GM18951 (cell line): ENCODE results near the gene TOX2.
A peak's percentile ranks its signal among the peaks of the same experiment; 100 is the strongest.

ENCODE experiments used
- POLR2A ChIP-seq: IDR thresholded peaks from 4 replicates; pipeline ENCODE4 v1.6.1; 2011; ENCODE audit warnings: mild to moderate bottlenecking; ENCODE audit not compliant: insufficient read length, insufficient read depth; ENCODE audit errors: extremely low read depth
- in situ Hi-C: fragments of 300-500 bp; cut with MboI; formaldehyde crosslinking; loops from one replicate; pipeline ENCODE4 v1.12.0; 2022; ENCODE audit warnings: low sequenced_read_pairs, mixed read lengths, inconsistent platforms; ENCODE audit not compliant: unreplicated experiment

The TOX2 gene

GRCh38 chr20:43940518-43941225 lies 26.0 kb downstream of the TOX2 start:
- in situ Hi-C loops, result no loop called here

GRCh38 chr20:43941476-43942200 lies 27.0 kb downstream of the TOX2 start:
- in situ Hi-C loops, result no loop called here
- no peak for TF ChIP-seq POLR2A

More at GRCh38 chr20:43940518-43941225, 26.0 kb downstream of the TOX2 start:
- TF ChIP-seq POLR2A, result no peak

DNA sequence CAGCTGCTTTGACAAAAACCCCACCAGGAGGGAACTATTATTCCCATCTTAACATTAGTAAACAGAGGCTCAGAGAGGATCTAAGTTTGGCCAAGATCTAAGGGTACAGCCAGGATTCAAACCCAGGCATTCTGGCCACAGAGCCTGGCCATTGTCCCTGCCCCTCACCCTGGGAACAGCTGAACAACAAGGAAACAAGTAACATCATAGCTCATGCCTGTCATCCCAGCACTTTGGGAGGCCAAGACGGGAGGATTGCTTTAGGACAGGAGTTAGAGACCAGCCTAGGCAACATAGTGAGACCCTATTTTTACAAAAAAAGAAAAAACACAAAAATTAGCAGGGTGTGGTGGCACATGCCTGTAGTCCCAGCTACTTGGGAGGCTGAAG lies 27.5 kb downstream of the TOX2 start:
- in situ Hi-C loops, result no loop called here
- no peak for TF ChIP-seq POLR2A

- in situ Hi-C loops, result no loop called here
- peak; percentile 21 for TF ChIP-seq POLR2A
Measured at GRCh38 chr20:43942667-43943285, 28.1 kb downstream of the TOX2 start.

DNA sequence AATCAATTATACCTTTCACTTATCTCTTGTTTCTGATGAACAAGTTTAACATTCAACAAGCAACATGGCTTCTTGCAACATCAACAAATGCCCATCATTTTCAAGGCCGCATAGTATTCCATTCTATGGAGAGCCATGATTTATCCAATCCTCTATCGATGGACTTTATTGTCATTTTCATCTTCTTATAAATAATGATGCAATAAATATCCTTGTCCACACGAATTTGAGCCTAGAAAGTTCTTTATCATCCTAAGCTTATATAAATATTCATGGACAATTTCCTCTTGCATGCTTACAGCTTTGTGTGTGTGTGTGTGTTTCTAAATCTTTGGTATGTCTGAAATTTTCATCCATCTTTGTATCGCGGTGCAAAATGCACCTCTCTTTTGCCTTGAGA lies 29.1 kb downstream of the TOX2 start:
- no peak for TF ChIP-seq POLR2A
- in situ Hi-C loops, result no loop called here

- in situ Hi-C loops, result no loop called here
- no peak for TF ChIP-seq POLR2A
Measured at GRCh38 chr20:43944653-43945235, 30.1 kb downstream of the TOX2 start.

GRCh38 chr20:43945391-43946205 lies 30.9 kb downstream of the TOX2 start:
- no peak for TF ChIP-seq POLR2A
- in situ Hi-C loops, result no loop called here

DNA sequence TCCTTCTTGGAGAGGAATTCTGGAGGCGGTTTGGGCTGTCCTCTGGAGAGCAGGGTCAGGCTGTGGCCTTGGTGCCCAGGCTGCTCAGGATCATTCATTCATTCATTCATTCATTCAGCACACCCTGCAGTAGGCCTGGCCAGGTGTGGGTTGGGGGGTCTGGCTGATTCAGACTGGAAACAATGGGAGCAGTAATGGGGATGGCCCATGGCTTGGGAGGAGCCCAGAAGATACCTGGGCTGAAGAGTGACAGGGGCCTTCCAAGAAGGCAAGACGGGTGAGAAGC lies 31.5 kb downstream of the TOX2 start:
- in situ Hi-C loops, result no loop called here
- no peak for TF ChIP-seq POLR2A

GRCh38 chr20:43946659-43947315 lies 32.1 kb downstream of the TOX2 start:
- no peak for TF ChIP-seq POLR2A
- in situ Hi-C loops, result no loop called here

DNA sequence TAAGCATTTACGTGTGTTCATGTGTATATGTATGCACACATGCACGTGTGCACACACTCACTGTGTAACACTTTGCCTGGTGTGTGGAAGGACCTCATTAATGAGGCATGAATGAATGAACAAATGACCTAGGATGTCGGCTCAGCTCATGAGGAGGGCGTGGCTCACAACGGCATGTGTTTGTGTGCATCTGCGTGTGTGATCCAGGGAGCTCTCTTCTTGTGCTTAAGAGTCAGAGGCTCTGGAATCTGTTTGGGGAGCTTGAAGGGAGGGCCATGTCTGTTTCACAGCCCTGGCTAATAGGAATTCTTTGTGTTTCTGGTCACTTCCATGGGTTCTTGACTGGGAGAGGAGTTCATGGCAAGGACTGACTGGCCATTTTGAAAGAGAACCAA lies 32.7 kb downstream of the TOX2 start:
- in situ Hi-C loops, result no loop called here
- TF ChIP-seq POLR2A, result no peak

DNA sequence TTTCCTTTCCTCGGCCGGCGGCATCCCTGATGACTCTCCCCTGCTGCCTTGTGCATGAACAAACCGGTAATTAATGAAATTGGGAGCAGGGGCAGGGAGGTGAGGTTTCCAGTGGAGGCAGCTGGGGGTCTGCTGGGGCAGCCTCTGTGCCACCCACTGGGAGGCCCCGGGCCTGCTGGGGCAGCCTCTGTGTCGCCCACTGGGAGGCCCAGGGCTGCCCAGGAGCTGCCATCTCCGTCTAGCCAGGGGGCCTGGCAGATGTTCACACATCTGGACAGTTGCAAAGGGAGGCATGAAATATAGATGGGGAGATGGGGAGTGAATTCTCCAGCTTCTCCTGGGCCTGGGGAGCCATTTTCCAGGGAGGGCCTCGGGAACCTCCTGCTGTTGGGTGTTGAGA lies 33.8 kb downstream of the TOX2 start:
- in situ Hi-C loops, result no loop called here
- no peak for TF ChIP-seq POLR2A

- TF ChIP-seq POLR2A, result no peak
- in situ Hi-C loops, result no loop called here
Measured at GRCh38 chr20:43949248-43949647, 34.6 kb downstream of the TOX2 start.
